ENCODE results near the gene DRD1. TPM values are rescaled to one million over a fixed set of nuclear protein-coding genes. Genes with fewer than 3 reads are reported as not detected.
"Not testable (repeated sequence)": the region's sequence is repeated elsewhere in the genome, so short reads cannot be mapped to it uniquely, and the experiment has no call there.

DRD1 gene
- total RNA-seq, 1 donor from 2014 or later, result 0.05 TPM

DNA sequence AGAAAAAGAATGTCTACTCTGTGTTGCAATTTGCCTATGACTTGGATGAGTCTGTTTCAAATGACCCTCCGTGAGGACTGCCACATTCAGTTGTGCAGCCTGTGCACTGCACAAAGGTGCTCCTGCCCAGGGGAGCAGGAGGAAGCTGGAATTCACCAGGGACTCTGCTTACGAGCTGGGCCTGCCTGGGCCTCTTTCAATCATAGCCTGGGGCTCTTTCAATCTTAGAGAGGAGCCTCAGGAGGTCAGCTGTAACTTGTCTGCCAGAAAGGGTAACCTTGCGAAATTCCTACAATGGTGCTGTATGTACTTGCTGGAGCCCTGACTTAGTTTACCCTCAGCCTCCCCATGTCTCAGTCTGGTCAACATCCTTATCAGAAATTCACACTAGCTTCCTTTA lies 25.9 kb upstream of the DRD1 start:
- no peak for DNase-seq (ENCODE audit: low spot score)
- intact Hi-C loops (cut with DNase I), result no loop called here

- no peak for DNase-seq (ENCODE audit: low spot score)
- intact Hi-C loops (cut with DNase I), result no loop called here
Observed at GRCh38 chr5:175468892-175469291, 24.9 kb upstream of the DRD1 start.

GRCh38 chr5:175467983-175468690 lies 24.2 kb upstream of the DRD1 start:
- no peak for DNase-seq (ENCODE audit: low spot score)
- intact Hi-C loops (cut with DNase I), result no loop called here

GRCh38 chr5:175466700-175467318 lies 22.8 kb upstream of the DRD1 start:
- intact Hi-C loops (cut with DNase I), result no loop called here
- DNase-seq (ENCODE audit: low spot score), result no peak

- no peak for DNase-seq (ENCODE audit: low spot score)
- intact Hi-C loops (cut with DNase I), result no loop called here
Observed at GRCh38 chr5:175465282-175465681, 21.3 kb upstream of the DRD1 start.

- intact Hi-C loops (cut with DNase I), result no loop called here
- DNase-seq (ENCODE audit: low spot score), result no peak
Observed at GRCh38 chr5:175464942-175465233, 20.9 kb upstream of the DRD1 start.

DNA sequence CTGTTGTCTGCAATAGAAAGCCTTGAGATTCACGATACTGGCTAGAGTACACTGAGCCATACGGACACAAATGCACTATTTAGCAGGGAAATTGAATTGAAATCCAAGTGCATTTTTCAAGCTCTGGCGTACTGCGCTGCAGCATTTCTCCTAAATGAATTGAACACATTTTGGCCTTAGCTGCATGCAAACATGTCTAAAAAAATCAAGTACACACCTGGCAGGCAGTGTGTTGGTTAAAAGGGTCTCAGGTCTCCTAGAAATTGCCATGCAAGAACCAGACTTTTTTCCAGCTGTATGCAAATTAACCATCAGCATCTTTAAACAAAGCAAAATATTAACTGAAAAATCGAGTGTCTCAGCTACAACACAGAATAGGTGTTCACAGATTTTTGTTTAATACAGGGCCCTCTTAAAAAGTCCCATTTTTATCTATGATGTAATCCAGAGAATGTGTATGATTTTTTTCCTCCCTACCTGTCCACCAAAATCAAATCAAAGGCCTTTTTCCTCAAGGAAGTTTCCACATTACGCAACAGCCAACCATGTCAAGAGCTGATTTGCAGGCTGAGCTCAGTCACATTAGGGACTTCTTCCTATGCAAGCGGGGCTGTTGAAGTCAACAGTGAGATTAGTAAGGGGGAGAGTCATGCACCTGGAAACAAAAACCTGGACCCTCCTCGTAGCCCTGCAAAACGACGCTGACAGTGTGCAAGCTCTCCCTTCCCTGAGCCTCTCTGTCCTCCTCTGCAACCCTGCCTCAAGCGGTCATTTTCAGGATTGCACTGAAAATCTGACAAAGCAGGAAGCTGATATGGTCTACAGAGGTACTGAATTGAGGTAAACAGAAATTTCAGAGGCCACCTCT lies 20.3 kb upstream of the DRD1 start:
- no peak for DNase-seq (ENCODE audit: low spot score)
- intact Hi-C loops (cut with DNase I), result no loop called here

DNA sequence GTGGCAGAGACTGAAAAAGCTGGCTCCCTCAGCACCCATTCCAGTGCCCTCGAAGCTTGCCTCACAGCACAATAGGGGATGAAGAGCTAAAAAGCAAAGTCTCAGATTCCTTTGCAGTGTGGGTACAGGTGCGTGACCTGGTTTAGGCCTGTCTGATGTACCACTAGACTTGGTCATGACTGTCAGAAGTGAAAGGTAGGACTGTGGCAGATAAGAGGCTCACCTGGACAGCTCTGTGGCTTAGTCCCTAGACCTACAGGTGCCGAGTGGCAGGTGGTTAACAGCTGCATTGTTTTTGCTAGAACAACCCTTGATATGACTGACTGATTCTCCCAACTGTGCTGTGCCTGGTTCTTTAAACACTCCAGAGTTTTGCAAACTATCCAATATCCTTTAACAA lies 19.7 kb upstream of the DRD1 start:
- intact Hi-C loops (cut with DNase I), result no loop called here
- no peak for DNase-seq (ENCODE audit: low spot score)

GRCh38 chr5:175461370-175461769 lies 17.4 kb upstream of the DRD1 start:
- intact Hi-C loops (cut with DNase I), result no loop called here
- DNase-seq (ENCODE audit: low spot score), result no peak

DNA sequence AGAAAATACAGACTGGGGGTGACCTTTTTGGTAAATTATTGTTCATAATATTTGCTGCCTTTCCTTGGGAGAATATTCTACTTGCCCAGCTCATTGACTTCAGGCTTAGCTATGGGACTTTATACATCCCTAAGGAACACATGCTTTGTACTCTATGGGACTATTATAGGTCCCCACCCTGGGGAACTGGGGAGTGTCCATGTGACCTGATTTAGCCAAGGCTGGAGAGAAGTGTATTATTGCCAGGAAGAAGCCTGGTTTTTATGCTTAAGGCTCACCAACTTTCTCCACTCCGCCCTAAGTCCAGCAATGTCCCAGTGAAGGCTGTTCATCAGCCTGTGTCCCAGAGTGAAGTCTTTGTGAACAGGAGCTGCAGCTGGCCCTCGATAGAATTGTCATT lies 16.6 kb upstream of the DRD1 start:
- DNase-seq (ENCODE audit: low spot score), result no peak
- intact Hi-C loops (cut with DNase I), result no loop called here

GRCh38 chr5:175460126-175460525 lies 16.1 kb upstream of the DRD1 start:
- intact Hi-C loops (cut with DNase I), result no loop called here
- no peak for DNase-seq (ENCODE audit: low spot score)

GRCh38 chr5:175457466-175457865 lies 13.5 kb upstream of the DRD1 start:
- intact Hi-C loops (cut with DNase I), result no loop called here
- DNase-seq (ENCODE audit: low spot score), result no peak

- intact Hi-C loops (cut with DNase I), result no loop called here
- DNase-seq (ENCODE audit: low spot score), result no peak
Observed at GRCh38 chr5:175456105-175456742, 12.2 kb upstream of the DRD1 start.

GRCh38 chr5:175454338-175454737 lies 10.4 kb upstream of the DRD1 start:
- intact Hi-C loops (cut with DNase I), result not testable (repeated sequence)

DNA sequence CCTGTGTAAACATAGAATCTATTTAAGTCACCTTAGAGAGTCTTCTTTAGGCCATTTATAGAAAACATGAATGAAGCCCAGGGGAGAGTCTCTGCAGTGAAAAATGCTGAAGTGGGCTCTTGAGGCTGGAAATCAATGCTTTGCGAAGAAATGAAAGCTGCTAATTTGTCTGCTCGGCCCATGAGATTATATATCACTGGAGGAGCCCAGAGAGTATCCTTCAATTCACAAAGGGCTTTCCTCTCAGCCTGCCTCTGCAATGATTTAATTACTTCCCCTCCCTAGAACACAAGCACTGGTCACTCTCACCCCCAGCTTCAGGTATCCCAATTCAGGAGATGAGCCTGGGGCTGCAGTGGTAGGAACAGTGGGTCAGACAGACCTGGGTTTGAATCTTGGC lies 8.2 kb upstream of the DRD1 start:
- DNase-seq (ENCODE audit: low spot score), result no peak
- intact Hi-C loops (cut with DNase I), result no loop called here

More at GRCh38 chr5:175454338-175454737, 10.4 kb upstream of the DRD1 start:
- DNase-seq (ENCODE audit: low spot score), result not testable (repeated sequence)

GRCh38 chr5:175448276-175448675 lies 4.3 kb upstream of the DRD1 start:
- intact Hi-C loops (cut with DNase I), result no loop called here
- DNase-seq (ENCODE audit: low spot score), result no peak

- intact Hi-C loops (cut with DNase I), result no loop called here
- DNase-seq (ENCODE audit: low spot score), result no peak
Observed at GRCh38 chr5:175447571-175447970, 3.6 kb upstream of the DRD1 start.

DNA sequence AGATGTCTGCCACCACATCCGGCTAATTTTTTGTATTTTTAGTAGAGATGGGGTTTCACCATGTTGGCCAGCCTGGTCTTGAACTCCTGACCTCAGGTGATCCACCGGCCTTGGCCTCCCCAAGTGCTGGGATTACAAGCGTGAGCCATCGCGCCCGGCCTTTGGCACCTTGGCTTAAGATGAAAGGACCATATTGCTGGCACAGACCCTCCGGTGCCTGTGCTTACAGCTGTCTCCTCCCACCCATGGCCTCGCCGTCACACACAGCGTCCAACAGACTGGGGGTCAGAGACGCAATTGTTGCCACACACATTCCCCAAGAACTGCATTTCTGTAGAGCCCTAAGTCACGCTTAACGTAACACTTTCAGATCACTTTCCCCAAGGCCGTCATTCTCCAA lies 2.4 kb upstream of the DRD1 start:
- DNase-seq (ENCODE audit: low spot score); intact Hi-C loops (cut with DNase I): not testable (repeated sequence)

DNA sequence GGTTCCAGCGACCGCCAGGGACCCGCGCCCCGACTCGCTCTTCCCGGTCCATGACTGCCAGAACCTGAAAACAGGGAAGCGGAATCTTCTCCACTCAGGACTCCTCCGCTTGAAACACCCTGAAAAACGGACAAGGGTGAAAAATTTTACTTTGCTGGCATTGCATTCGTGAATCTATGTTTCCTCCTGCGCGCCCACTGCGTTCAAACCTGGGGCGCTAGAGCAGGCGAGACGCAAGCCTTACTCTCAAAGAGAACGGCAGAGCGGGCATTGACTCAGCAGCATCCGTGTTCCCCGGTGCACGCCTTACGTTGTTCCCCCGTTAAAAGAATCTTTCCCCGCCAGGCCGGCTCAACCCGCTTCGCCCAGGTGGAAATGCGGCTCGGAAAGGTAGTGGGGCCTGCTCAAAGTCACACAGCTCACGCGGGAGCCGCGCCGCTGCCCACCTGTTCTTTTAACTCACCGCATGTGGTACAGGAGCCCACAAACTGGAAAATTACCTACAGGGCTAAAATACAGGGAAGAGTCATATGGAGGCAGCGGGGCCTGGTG lies 999 bp upstream of the DRD1 start:
- no peak for DNase-seq (ENCODE audit: low spot score)

GRCh38 chr5:175443514-175444059 lies 395 bp downstream of the DRD1 start:
- intact Hi-C loops (cut with DNase I), result loop anchor here (1.0 kb wide), 1 partner anchor 492 kb away; no protein-coding TSS in a partner anchor
- no peak for DNase-seq (ENCODE audit: low spot score)

More for the DNA sequence above, 999 bp upstream of the DRD1 start:
- intact Hi-C loops (cut with DNase I), result no loop called here
